H1 (cell line): Measurements from ENCODE around the gene PRKD1. TPM values are rescaled to one million over a fixed set of nuclear protein-coding genes. Genes with fewer than 3 reads are reported as not detected.

Experiments used
- CTCF ChIA-PET: fragments of 300-600 bp; sonication (Branson Sonifier 250); formaldehyde crosslinking; loops from one replicate; lab custom pipeline; 2021; ENCODE audit not compliant: partially characterized antibody; lab: Charles Lee
- POLR2A ChIA-PET: fragments of 300-600 bp; sonication (Branson Sonifier 250); formaldehyde crosslinking; loops from one replicate; lab custom pipeline; 2021; ENCODE audit warnings: inconsistent platforms; ENCODE audit not compliant: partially characterized antibody; lab: Charles Lee
- DNase-seq, 2 experiments: peaks; one replicate each; pipeline versions ENCODE4 v3.0.0 to v3.0.0-alpha.2; 2010 to 2022; ENCODE audit warnings: low spot score in 2 of 2, low read depth in 1 of 2, mixed read lengths in 1 of 2
- FAIRE-seq: peaks from 2 replicates; lab custom pipeline; 2011; peaks lifted over from hg19 to GRCh38; lab: Jason Lieb, UNC
- H2AFZ ChIP-seq: 2 replicates; pipeline ENCODE4 v1.8.1; 2012; ENCODE audit warnings: low read length, inconsistent platforms
- H2AK5ac ChIP-seq: 2 replicates; pipeline ENCODE4 v1.6.1; 2013; ENCODE audit warnings: low read depth, low read length
- H2BK120ac ChIP-seq: replicated peaks from 2 replicates; pipeline ENCODE3; 2013; ENCODE audit warnings: low read depth, low read length, inconsistent platforms
- H2BK12ac ChIP-seq: 2 replicates; pipeline ENCODE4 v1.6.1; 2013; ENCODE audit warnings: low read depth, low read length
- H2BK15ac ChIP-seq: 2 replicates; pipeline ENCODE4 v1.6.1; 2013; ENCODE audit warnings: low read length
- H2BK20ac ChIP-seq: 2 replicates; pipeline ENCODE4 v1.6.1; 2013; ENCODE audit warnings: low read length
- H2BK5ac ChIP-seq: 2 replicates; pipeline ENCODE4 v1.6.1; 2013; ENCODE audit warnings: low read depth, low read length
- H3K14ac ChIP-seq: 2 replicates; pipeline ENCODE4 v1.6.1; 2013; ENCODE audit warnings: inconsistent platforms; ENCODE audit not compliant: insufficient read length
- H3K18ac ChIP-seq: 2 replicates; pipeline ENCODE4 v1.6.1; 2013; ENCODE audit warnings: low read length; ENCODE audit errors: extremely low read depth
- H3K23ac ChIP-seq: 2 replicates; pipeline ENCODE4 v1.6.1; 2013; ENCODE audit warnings: inconsistent platforms; ENCODE audit not compliant: insufficient read length
- H3K23me2 ChIP-seq: 2 replicates; pipeline ENCODE4 v1.6.1; 2013; ENCODE audit warnings: low read depth, low read length
- H3K27ac ChIP-seq: 2 replicates; pipeline ENCODE4 v1.6.1; 2011; ENCODE audit warnings: low read depth, low read length, inconsistent platforms
- H3K27me3 ChIP-seq, 4 experiments: replicated peaks in 1 of 4; 1 replicate in 1 of 4; 2 replicates in 3 of 4; pipeline versions ENCODE4 v1.6.1 to v1.8.1; 2011 to 2013; ENCODE audit warnings: low read length in 3 of 4, mild to moderate bottlenecking in 3 of 4, inconsistent platforms in 2 of 4, mixed read lengths in 2 of 4, moderate library complexity in 1 of 4; ENCODE audit not compliant: control insufficient read depth in 3 of 4, insufficient read depth in 3 of 4; ENCODE audit errors: extremely low read depth in 1 of 4
- H3K36me3 ChIP-seq, 4 experiments: 2 replicates each; pipeline versions ENCODE4 v1.6.1 to v1.8.1; 2011 to 2013; ENCODE audit warnings: mild to moderate bottlenecking in 4 of 4, low read length in 3 of 4, moderate library complexity in 2 of 4, control low read depth in 1 of 4, inconsistent platforms in 1 of 4; ENCODE audit not compliant: insufficient read depth in 4 of 4, control insufficient read depth in 2 of 4
- H3K4ac ChIP-seq: replicated peaks from 2 replicates; pipeline ENCODE3; 2013; ENCODE audit warnings: low read length, low read depth, mixed read lengths, inconsistent platforms; ENCODE audit not compliant: insufficient read length
- H3K4me1 ChIP-seq, 4 experiments: replicated peaks in 1 of 4; 1 replicate in 1 of 4; 2 replicates in 3 of 4; pipeline versions ENCODE4 v1.6.1 to v1.8.1; 2011 to 2013; ENCODE audit warnings: low read length in 3 of 4, inconsistent platforms in 2 of 4, mixed read lengths in 1 of 4; ENCODE audit not compliant: insufficient read depth in 4 of 4, control insufficient read depth in 3 of 4
- H3K4me2 ChIP-seq, 2 experiments: 2 replicates each; pipeline versions ENCODE4 v1.6.1 to v1.8.1; 2011 to 2013; ENCODE audit warnings: low read depth in 2 of 2, low read length in 2 of 2, control low read depth in 1 of 2, inconsistent platforms in 1 of 2, mild to moderate bottlenecking in 1 of 2; ENCODE audit not compliant: insufficient read depth in 1 of 2
- H3K4me3 ChIP-seq, 4 experiments: fragments of 200-600, 300-600 bp in 1 of 4; sonication (generic), shearing (Covaris generic), sonication (Bioruptor Twin) in 1 of 4; 2 replicates each; pipeline versions ENCODE4 v1.5.1 to v1.8.1; 2011 to 2016; ENCODE audit warnings: low read length in 4 of 4, low read depth in 3 of 4, control low read depth in 2 of 4, inconsistent platforms in 2 of 4, mild to moderate bottlenecking in 2 of 4, mixed read lengths in 1 of 4, moderate library complexity in 1 of 4; ENCODE audit not compliant: insufficient read depth in 2 of 4; ENCODE audit errors: extremely low read depth in 1 of 4
- H3K56ac ChIP-seq: replicated peaks from 2 replicates; pipeline ENCODE3; 2013; ENCODE audit warnings: low read depth, mild to moderate bottlenecking, mixed read lengths, low read length, inconsistent platforms; ENCODE audit not compliant: insufficient read length
- H3K79me1 ChIP-seq: 2 replicates; pipeline ENCODE4 v1.6.1; 2013; ENCODE audit warnings: low read depth, low read length, control low read depth
- H3K79me2 ChIP-seq, 2 experiments: 2 replicates each; pipeline versions ENCODE4 v1.6.1 to v1.8.1; 2012 to 2013; ENCODE audit warnings: low read length in 2 of 2, mild to moderate bottlenecking in 2 of 2, inconsistent platforms in 1 of 2; ENCODE audit not compliant: insufficient read depth in 2 of 2, control insufficient read depth in 1 of 2
- H3K9ac ChIP-seq, 4 experiments: replicated peaks in 1 of 4; 1 replicate in 1 of 4; 2 replicates in 3 of 4; pipeline versions ENCODE4 v1.6.1 to v1.8.1; 2011 to 2013; ENCODE audit warnings: low read depth in 3 of 4, low read length in 3 of 4, control low read depth in 2 of 4, mild to moderate bottlenecking in 2 of 4, moderate library complexity in 2 of 4, inconsistent platforms in 1 of 4; ENCODE audit errors: extremely low read depth in 1 of 4
- H3K9me3 ChIP-seq, 2 experiments: 2 replicates each; pipeline versions ENCODE4 v1.6.1 to v1.8.1; 2012 to 2013; ENCODE audit warnings: mild to moderate bottlenecking in 2 of 2, moderate library complexity in 2 of 2, control low read depth in 1 of 2, inconsistent platforms in 1 of 2, low read depth in 1 of 2, low read length in 1 of 2, mixed read lengths in 1 of 2; ENCODE audit not compliant: insufficient read depth in 2 of 2
- H4K20me1 ChIP-seq, 2 experiments: replicated peaks in 1 of 2; 2 replicates each; pipeline versions ENCODE3 to v1.8.1; 2011 to 2013; ENCODE audit warnings: inconsistent platforms in 2 of 2, low read length in 2 of 2, mild to moderate bottlenecking in 1 of 2; ENCODE audit not compliant: insufficient read depth in 2 of 2, control insufficient read depth in 1 of 2
- H4K5ac ChIP-seq: 2 replicates; pipeline ENCODE4 v1.6.1; 2013; ENCODE audit warnings: low read length, low read depth, mixed read lengths, inconsistent platforms; ENCODE audit not compliant: insufficient read length
- H4K8ac ChIP-seq: 2 replicates; pipeline ENCODE4 v1.8.0; 2013; ENCODE audit warnings: mild to moderate bottlenecking, moderate library complexity, low read length, inconsistent platforms; ENCODE audit not compliant: insufficient read depth; ENCODE audit errors: extremely low read depth
- H4K91ac ChIP-seq: replicated peaks from 2 replicates; pipeline ENCODE3; 2013; ENCODE audit warnings: low read length, mixed read lengths, inconsistent platforms; ENCODE audit not compliant: insufficient read length
- CTBP2 ChIP-seq: IDR thresholded peaks from 2 replicates; pipeline ENCODE4 v1.7.0; 2011; ENCODE audit warnings: borderline replicate concordance, mild to moderate bottlenecking, moderate library complexity, mixed read lengths, low read length; ENCODE audit not compliant: insufficient read depth, insufficient read length
- FOSL1 ChIP-seq: IDR thresholded peaks from 2 replicates; pipeline ENCODE4 v1.6.1; 2011; ENCODE audit warnings: mild to moderate bottlenecking, low read depth, low read length, moderate library complexity; ENCODE audit not compliant: insufficient read depth
- JUND ChIP-seq: IDR thresholded peaks from 2 replicates; pipeline ENCODE4 v1.6.1; 2011; ENCODE audit warnings: mild to moderate bottlenecking, improper control_type of control experiment, low read length
- WGBS, 2 experiments: shearing (Covaris generic) in 1 of 2; methylation state at CpG; one replicate each; pipeline versions ENCODE4 v1.1.6 to v1.1.7; 2013 to 2015; ENCODE audit warnings: low lambda C conversion rate in 2 of 2, mixed read lengths in 2 of 2, inconsistent platforms in 1 of 2, low coverage in 1 of 2, missing lambda C conversion rate in 1 of 2; ENCODE audit not compliant: insufficient replicate concordance in 2 of 2, insufficient coverage in 1 of 2, insufficient read length in 1 of 2; ENCODE audit errors: extremely low coverage in 1 of 2, missing lambda C conversion rate in 1 of 2; 5-methylcytosine and 5-hydroxymethylcytosine counted together
- polyA plus RNA-seq, 7 experiments: library from polyadenylated mRNA; depleted of rRNA in 3 of 7; stranded (reverse) in 5 of 7; unstranded in 2 of 7; fragments of >200 nt in 5 of 7; fragments of 200-250 nt in 2 of 7; gene quantifications; 1 replicate in 5 of 7; 2 replicates in 1 of 7; 4 replicates in 1 of 7; pipeline versions ENCODE4 v1.2.1 to v1.2.3, GENCODE V29; 2011 to 2013; ENCODE audit warnings: missing spikeins in 2 of 7, mixed read lengths in 2 of 7
- total RNA-seq: library from RNA; stranded (reverse); fragmentation: NEBNext Ultra II Directional; extraction: Animal tissue kit (Norgen Biotek cat#: 25700); gene quantifications from 2 replicates; pipeline ENCODE4 v1.2.1, GENCODE V29; 2021

PRKD1 gene
- total and polyA plus RNA-seq, 2 of the 8 experiments (the other 6 are each of a cell fraction or from before 2014, with no cell fraction given), result 3.6 to 6.8 TPM

GRCh38 chr14:29805415-29806123, 122.1 kb downstream of the PRKD1 start:
- no peak for FAIRE-seq
- Histone ChIP-seq H3K4ac (no peak overlapping the region), H3K23ac (no peak overlapping the region), H4K5ac (no peak overlapping the region), H4K8ac (no peak overlapping the region), H2BK5ac (peak overlapping the region; percentile 3; the same call in 1 of the 2 replicates), H3K27ac (no peak overlapping the region), H3K14ac (no peak overlapping the region), H3K18ac (no peak overlapping the region; the same call in 1 of the 2 replicates), H3K4me3 (no peak overlapping the region), H3K36me3 (no peaks in the 10 kb centered on the region), H4K20me1 (no peaks in the 10 kb centered on the region), H2BK20ac (peak overlapping the region; percentile 17; the same call in 1 of the 2 replicates), H3K9me3 (no peaks in the 10 kb centered on the region), H3K4me2 (no peak overlapping the region), H2BK120ac (no peak overlapping the region), H2AFZ (no peak overlapping the region), H3K9ac (no peak overlapping the region), H3K23me2 (no peaks in the 10 kb centered on the region), H3K27me3 (no peaks in the 10 kb centered on the region), H2BK12ac (no peak overlapping the region), H4K91ac (peak overlapping the region; percentile 39), H3K4me1 (peaks cover 0 to 9% (median 3%) of the 10 kb centered on the region in 4 experiments; a peak in 4 of 7 replicates), H2AK5ac (no peak overlapping the region), H3K79me2 (no peaks in the 10 kb centered on the region), H2BK15ac (no peak overlapping the region), H3K56ac (no peak overlapping the region), H3K79me1 (no peaks in the 10 kb centered on the region)
- ChIA-PET POLR2A (no interaction called here), CTCF (no interaction called here)
- WGBS, 2 experiments, result 90% methylated on average over 4 of the region's 4 CpGs; no CpG with 5 or more reads in 1 of the 2 experiments
- DNase-seq, result no peak
- TF ChIP-seq FOSL1 (no peak), JUND (peak; percentile 62), CTBP2 (no peak)
